Activated gamma-delta T cell (primary cell): ENCODE results near the gene KIFC3.
A peak's percentile ranks its signal among the peaks of the same experiment; 100 is the strongest.
"Not testable (repeated sequence)": the region's sequence is repeated elsewhere in the genome, so short reads cannot be mapped to it uniquely, and the experiment has no call there.

Experiments used
- DNase-seq: peaks from one replicate; lab custom pipeline; 2025; lab: John Stamatoyannopoulos, UW

Gene KIFC3

GRCh38 chr16:57825298-57826044 lies 23.2 kb upstream of the KIFC3 start:
- DNase-seq: no peak

DNA sequence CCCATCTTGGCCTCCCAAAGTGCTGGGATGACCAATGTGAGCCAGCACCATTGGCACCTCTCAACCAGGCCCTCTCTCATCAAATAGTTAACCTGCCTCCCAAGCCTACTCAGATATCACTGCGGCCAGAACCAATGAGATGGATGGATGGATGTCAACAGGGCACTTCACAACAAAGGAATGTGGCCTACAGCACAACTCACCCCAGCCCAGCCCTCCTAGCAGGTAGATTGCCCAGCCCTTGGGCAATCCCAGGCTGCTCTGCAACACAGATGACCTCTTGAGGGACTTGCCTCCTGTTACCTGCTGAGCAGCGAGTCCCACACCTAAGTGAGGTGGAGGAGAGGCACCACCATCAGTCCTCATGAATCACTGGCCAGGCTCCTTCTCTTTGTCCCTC lies 22.6 kb upstream of the KIFC3 start:
- no peak for DNase-seq

DNA sequence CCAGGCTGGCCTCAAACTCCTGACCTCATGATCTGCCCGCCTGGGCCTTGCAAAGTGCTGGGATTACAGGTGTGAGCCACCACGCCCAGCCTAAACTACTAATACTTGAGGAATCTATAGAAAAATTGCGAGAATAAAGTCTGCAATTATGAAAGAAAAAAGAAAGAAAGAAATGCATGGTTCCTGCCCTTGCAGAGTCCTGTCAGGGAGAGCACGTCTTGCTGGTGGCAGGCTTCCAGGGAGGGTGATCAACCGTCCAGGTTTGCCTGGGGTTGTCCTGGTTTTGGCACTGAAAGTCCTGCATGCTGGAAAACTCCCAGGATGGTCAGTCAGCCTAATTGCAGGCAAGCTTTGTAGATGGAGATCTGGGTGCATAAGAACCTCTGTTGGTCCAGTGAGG lies 21.5 kb upstream of the KIFC3 start:
- DNase-seq: no peak

GRCh38 chr16:57822856-57823255 lies 20.6 kb upstream of the KIFC3 start:
- DNase-seq: no peak

GRCh38 chr16:57822018-57822553 lies 19.8 kb upstream of the KIFC3 start:
- DNase-seq: no peak

DNA sequence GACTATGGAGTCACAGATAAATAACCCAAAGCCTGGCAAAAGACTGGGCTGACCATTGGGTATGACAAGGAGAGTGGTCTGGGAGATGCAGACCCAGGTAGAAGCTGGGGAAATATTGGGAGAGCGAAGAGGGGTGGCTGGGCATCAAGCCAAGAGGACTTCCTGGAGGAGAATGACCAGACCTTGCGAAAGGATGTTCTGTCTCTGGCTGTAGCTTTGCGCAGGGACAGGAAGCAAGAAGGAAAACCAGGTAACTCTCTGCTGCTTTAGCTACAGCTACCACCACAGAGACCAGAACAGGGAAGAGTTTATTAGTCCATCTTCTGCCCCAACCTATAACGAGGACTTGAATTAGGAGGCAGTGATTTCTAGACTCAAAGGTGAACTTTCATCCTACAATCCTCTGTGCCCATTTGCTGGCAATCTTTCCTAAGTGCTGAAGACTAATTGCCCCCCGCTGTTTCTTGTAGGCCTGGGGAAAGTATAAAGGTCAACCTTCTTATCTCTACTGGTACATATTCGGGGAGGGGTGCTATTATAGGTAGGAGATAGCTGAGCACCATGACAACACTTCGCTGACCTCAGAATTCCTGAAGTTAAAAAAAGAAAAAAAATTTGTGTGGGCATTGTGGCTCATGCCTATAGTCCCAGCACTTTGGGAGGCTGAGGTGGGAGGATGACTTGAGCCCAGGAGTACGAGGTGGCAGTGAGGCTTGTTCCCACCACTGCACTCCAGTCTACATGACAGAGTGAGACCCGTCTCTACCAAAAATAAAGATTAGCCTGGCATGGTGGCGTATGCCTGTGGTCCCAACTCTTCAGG lies 19.1 kb upstream of the KIFC3 start:
- no peak for DNase-seq

GRCh38 chr16:57818377-57819064 lies 16.2 kb upstream of the KIFC3 start:
- no peak for DNase-seq

- no peak for DNase-seq
Observed at GRCh38 chr16:57817680-57818079, 15.4 kb upstream of the KIFC3 start.

GRCh38 chr16:57815987-57816745 lies 13.9 kb upstream of the KIFC3 start:
- peak; percentile 15 for DNase-seq

DNA sequence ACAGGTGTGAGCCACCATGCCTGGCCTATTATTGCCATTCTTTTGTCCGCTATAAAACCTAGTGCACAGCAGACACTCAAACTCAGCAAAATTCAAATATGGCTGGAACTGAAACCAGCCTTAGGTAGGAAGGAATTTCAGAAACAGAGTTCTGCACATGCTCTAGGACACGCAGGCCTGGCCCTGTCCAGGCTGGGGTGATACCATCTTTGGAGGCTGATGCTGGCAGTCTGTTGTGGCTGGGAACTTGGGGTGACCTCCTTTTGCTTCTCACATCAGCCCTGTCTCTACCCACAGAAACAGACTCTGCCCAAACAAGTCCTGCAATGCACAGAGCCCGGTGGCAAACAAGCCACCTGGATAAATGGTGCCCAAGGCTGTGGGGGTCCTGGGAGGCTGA lies 12.6 kb upstream of the KIFC3 start:
- no peak for DNase-seq

DNA sequence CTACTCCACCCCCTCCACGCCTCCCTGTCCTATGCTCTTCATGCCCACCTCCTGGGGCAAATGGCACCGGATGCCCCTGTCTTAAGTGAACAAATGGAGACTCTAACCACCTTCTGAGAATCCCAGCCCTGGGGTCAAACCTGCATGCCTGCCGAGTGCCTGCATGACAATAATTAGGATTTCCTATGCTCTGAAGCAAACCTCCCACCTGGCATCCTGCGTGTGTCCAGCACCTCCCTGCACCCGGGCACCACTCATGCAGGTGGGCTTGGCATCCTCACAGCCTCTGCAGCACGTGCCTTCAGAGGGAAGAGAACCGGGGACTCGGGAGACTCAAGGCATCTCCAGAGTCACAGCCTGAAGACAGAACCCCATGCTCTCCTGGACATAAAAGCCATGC lies 11.2 kb upstream of the KIFC3 start:
- DNase-seq: no peak

DNA sequence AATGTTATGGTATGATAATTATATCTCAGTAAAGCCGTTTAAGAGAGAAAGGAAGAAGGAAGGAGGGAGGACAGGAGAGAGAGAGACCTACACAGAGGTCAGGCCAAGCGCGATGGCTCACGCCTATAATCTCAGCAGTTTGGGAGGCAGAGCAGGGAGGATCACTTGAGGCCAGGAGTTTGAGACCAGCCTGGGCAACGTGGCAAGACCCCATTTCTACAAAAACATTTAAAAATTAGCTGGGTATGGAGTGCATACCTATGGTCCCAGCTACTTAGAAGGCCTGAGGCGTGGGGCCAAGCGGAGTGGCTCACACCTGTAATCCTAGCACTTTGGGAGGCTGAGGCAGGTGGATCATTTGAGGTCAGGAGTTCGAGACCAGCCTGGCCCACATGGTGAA lies 9.0 kb upstream of the KIFC3 start:
- not testable (repeated sequence) for DNase-seq

- peak; percentile 69 for DNase-seq
Observed at GRCh38 chr16:57810197-57811031, 8.1 kb upstream of the KIFC3 start.

GRCh38 chr16:57809276-57810196 lies 7.2 kb upstream of the KIFC3 start:
- DNase-seq: no peak

GRCh38 chr16:57808589-57809228 lies 6.4 kb upstream of the KIFC3 start:
- no peak for DNase-seq

GRCh38 chr16:57807968-57808528 lies 5.8 kb upstream of the KIFC3 start:
- DNase-seq: peak; percentile 47

GRCh38 chr16:57807252-57807967 lies 5.1 kb upstream of the KIFC3 start:
- DNase-seq: no peak

DNA sequence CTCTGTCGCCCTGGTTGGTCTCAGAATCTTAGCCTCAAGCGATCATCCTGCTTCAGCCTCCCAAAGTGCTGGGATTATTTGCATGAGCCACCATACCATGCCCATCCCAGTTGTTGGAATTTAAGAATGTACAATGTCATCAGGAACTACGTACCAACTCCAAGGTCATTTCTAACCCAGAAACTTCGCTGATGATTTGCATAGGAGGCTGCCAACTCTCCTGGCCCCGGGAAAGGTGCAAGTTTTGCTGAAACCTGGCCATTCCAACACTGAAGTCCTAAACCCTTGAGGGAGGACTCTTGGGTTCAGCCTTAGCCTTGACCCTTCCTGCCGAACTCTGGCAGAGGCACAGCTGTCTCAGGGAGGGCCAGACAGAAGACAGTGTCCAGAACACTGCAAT lies 2.9 kb upstream of the KIFC3 start:
- DNase-seq: no peak
